ENCODE measurements around the gene PLA2G15. TPM values are rescaled to one million over a fixed set of nuclear protein-coding genes. Genes with fewer than 3 reads are reported as not detected.
A peak's percentile ranks its signal among the peaks of the same experiment; 100 is the strongest.

Gene PLA2G15
- total and polyA plus RNA-seq, 2 of the 13 experiments (the other 11 are each of a cell fraction or from before 2014, with no cell fraction given), result 14.4 to 23.7 TPM

GRCh38 chr16:68235108-68235886, 9.9 kb upstream of the PLA2G15 start (continued):
- TF ChIP-seq ZFP36L1 (CRISPR knock-in tag; IDR thresholded peaks at IDR 0.05) (peak; percentile 7; the same call in 1 of the 2 replicates), ZBTB34 (CRISPR knock-in tag; IDR thresholded peaks at IDR 0.05) (peak; percentile 54), ZNF432 (CRISPR knock-in tag; IDR thresholded peaks at IDR 0.05; ENCODE audit: borderline replicate concordance) (no peak), MEIS1 (CRISPR knock-in tag; IDR thresholded peaks at IDR 0.05; ENCODE audit: borderline replicate concordance) (peak; percentile 0; the same call in 1 of the 2 replicates), TBX2 (CRISPR knock-in tag; IDR thresholded peaks at IDR 0.05; ENCODE audit: borderline replicate concordance) (peak; percentile 81), MXI1 (IDR thresholded peaks at IDR 0.05; ENCODE audit: borderline replicate concordance, low read depth, low read length) (0 out of 3 replicates have a peak, but pooled peaks have one; percentile 11), TRIM22 (IDR thresholded peaks at IDR 0.05) (no peak), ZKSCAN8 (CRISPR knock-in tag; IDR thresholded peaks at IDR 0.05; ENCODE audit: borderline replicate concordance) (0 out of 2 replicates have a peak, but pooled peaks have one; percentile 0), ERF (CRISPR knock-in tag; IDR thresholded peaks at IDR 0.05) (peak; percentile 19; the same call in 1 of the 2 replicates), ZNF570 (CRISPR knock-in tag; IDR thresholded peaks at IDR 0.05; ENCODE audit: borderline replicate concordance) (no peak), BRD4 (CRISPR knock-in tag; IDR thresholded peaks at IDR 0.05) (peak; percentile 42), CERS6 (CRISPR knock-in tag; IDR thresholded peaks at IDR 0.05) (0 out of 2 replicates have a peak, but pooled peaks have one; percentile 8), SSRP1 (CRISPR knock-in tag; IDR thresholded peaks at IDR 0.05) (no peak; the same call in 1 of the 2 replicates), ZFP91 (CRISPR knock-in tag; IDR thresholded peaks at IDR 0.05; ENCODE audit: borderline replicate concordance) (peak; percentile 46; the same call in 1 of the 2 replicates), NBN (conservative IDR thresholded peaks at IDR 0.05) (no peak), HOXD1 (CRISPR knock-in tag; IDR thresholded peaks at IDR 0.05) (peak; percentile 43; the same call in 1 of the 2 replicates), ZNF501 (CRISPR knock-in tag; IDR thresholded peaks at IDR 0.05) (peak; percentile 62; the same call in 1 of the 2 replicates), TFAP4 (IDR thresholded peaks at IDR 0.05; ENCODE audit: borderline replicate concordance, low read depth) (no peak; the same call in 1 of the 2 replicates), ZNF605 (CRISPR knock-in tag; IDR thresholded peaks at IDR 0.05) (peak; percentile 73), BCL6 (CRISPR knock-in tag; IDR thresholded peaks at IDR 0.05) (0 out of 2 replicates have a peak, but pooled peaks have one; percentile 18), MIER3 (CRISPR knock-in tag; IDR thresholded peaks at IDR 0.05; ENCODE audit: borderline replicate concordance) (no peak), ZNF33B (CRISPR knock-in tag; IDR thresholded peaks at IDR 0.05) (no peak)

Data from HepG2 (cell line).